Measurements from ENCODE around the gene CUTA.

The CUTA gene

DNA sequence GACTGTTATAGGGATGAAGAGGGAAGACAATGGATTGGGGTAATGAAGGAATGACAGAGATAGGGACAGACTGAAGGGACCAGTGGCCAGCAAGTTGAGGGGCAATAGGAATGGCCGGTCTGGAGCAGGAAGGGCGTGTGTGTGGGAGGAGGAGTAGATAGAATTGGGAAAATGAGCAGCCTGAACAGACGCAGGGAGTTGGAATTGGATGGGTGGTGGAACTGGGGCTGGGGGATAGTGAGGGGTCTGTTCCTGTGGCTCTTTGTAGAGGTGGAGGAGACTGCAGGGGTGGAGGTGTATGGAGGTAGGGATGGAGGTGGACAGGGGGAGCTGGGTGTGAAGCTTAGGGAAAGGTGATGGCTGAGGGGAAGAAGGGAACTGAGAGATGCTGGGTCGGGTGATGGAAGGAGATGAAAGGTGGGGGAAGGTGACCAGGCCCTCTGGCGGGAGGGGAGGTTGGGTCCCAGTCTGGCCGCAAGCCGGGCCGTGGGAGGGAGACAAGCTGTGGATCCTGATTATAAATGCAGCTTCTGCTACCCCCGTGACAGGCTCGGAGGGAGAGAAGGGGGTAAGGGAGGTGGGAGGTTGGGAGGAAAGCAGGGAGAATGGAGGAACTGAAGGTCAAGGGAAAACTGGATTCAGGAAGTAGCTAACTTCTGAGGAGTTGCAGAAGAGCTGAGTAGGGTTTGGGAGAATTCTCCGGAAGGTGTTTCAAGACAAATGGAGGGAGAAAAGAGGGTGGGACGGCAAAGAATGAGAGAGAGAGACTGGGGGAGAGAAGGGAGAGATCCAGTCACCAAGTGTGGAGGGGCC, 7.2 kb upstream of the CUTA start:
- no peak for DNase-seq (ENCODE audit: low read depth in 4 of 4, low spot score in 1 of 4)

DNA sequence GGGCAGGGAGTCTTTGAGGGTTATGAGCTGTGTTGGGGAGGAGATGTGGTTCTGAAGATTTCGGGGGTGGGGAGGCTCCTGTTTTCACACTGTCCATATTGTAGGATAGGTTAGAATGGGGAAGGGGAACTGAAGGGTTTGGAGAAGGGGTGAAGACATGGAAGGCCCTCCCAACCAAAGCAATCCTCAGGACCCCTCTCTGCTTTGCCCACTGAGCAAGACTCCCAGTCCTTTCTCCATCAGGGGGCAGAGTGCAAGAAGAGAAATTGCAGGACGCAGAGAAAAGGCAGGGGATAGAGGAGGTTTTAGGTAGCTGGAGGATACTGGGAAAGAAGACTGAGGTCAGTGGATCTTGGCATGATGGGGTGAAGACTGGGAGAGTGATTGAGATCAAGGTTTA, 5.9 kb upstream of the CUTA start:
- no peak for DNase-seq (ENCODE audit: low read depth in 4 of 4, low spot score in 1 of 4)

DNA sequence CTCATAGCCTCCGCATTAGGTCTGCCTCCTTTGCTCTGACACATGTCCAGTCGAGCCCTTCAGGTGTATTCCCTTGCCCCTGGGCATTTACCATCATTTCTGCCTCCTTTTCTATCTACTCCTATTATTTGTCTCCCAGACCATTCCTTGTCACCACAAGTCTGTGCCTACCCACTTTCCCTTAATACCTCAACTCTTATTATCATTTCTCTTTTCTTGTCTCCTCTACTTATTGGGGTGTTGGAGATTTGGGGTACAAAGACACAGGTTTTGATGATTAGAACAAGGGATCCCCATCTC, 3.4 kb upstream of the CUTA start:
- DNase-seq (ENCODE audit: low read depth in 4 of 4, low spot score in 1 of 4): no peak

- DNase-seq (ENCODE audit: low read depth in 4 of 4, low spot score in 1 of 4): no peak
Measured at GRCh38 chr6:33420491-33421343, 2.8 kb upstream of the CUTA start.

- DNase-seq (ENCODE audit: low read depth in 4 of 4, low spot score in 1 of 4): no peak
Measured at GRCh38 chr6:33419580-33420490, 1.9 kb upstream of the CUTA start, which contains the start of gene SYNGAP1. Gene SYNGAP1 (plus strand): TSS chr6:33420065. CDS start chr6:33420265, 200 bp downstream.

- DNase-seq (ENCODE audit: low read depth in 4 of 4, low spot score in 1 of 4): no peak
Measured at GRCh38 chr6:33418690-33419291, 884 bp upstream of the CUTA start.

GRCh38 chr6:33417128-33417902, 592 bp downstream of the CUTA start:
- no peak for DNase-seq (ENCODE audit: low read depth in 4 of 4, low spot score in 1 of 4)

GRCh38 chr6:33416386-33417127, 1.4 kb downstream of the CUTA start:
- DNase-seq (ENCODE audit: low read depth in 4 of 4, low spot score in 1 of 4): no peak

GRCh38 chr6:33415831-33416230, 2.1 kb downstream of the CUTA start:
- DNase-seq (ENCODE audit: low read depth in 4 of 4, low spot score in 1 of 4): no peak

GRCh38 chr6:33414592-33415271, 3.2 kb downstream of the CUTA start:
- DNase-seq (ENCODE audit: low read depth in 4 of 4, low spot score in 1 of 4): no peak

DNA sequence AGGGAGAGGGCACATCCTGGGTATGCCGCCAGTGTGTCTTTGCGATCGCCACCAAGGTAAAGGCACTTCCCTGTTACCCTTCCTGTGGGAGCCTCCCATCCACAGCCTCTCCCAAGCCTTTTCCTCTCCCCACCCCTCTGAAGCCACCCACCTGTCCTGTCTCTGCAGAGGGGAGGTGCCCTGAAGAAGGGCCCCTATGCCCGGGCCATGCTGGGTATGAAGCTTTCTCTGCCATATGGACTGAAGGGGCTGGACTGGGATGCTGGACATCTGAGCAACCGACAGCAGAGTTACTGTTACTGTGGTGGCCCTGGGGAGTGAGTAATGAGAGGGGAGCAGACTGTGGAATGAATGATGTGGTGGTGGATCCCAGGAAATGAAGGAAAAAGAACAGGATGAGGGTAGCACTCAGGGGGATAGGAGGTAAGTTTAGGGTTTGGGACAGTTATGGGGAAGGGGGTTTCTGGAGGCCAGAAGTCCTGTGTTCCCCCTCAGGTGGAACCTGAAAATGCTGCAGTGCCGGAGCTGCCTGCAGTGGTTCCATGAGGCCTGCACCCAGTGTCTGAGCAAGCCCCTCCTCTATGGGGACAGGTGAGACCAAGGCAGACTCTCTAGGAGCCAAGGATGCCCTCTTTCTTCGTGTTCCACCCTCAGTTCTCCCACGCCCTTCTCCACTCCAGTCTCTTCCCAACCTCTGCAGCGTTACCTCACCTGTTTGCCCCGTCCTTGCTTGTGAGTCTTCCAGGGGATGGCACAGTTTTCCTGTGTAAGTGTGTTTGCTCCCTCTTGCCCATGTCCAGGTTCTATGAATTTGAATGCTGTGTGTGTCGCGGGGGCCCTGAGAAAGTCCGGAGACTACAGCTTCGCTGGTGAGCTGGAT, 4.4 kb downstream of the CUTA start:
- DNase-seq (ENCODE audit: low read depth in 4 of 4, low spot score in 1 of 4): no peak

DNA sequence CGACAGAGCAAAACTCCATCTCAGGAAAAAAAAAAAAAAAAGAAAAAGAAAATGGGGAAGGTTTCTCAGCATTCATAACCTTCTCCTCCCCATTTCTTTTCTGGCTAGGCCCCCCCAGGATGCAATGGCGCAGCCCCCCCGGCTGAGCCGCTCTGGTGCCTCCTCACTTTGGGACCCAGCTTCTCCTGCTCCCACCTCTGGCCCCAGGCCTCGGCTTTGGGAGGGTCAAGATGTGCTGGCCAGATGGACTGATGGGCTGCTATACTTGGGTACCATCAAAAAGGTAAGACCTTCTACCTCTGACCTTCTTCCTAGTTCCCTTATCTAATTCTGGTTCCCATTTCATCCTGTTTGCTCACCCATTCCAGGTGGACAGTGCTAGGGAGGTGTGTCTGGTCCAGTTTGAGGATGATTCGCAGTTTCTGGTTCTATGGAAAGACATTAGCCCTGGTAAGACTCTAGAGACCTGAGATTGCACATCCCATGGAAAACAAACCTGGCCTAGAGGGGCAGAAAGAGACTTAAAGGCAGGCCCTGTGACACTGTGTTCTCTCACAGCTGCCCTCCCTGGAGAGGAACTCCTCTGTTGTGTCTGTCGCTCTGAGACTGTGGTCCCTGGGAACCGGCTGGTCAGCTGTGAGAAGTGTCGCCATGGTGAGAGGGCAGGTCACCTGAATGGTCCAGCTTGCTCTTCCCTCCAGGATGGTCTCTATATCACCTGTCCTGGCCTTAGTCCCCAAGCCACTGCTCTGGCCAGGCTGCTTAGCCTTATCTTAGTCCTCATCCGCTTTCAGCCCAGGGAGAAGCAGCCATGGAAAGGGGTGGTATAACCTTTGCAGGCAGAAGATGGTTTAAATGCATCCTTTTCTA, 5.5 kb downstream of the CUTA start:
- no peak for DNase-seq (ENCODE audit: low read depth in 4 of 4, low spot score in 1 of 4)

GRCh38 chr6:33411632-33412005, 6.3 kb downstream of the CUTA start:
- DNase-seq (ENCODE audit: low read depth in 4 of 4, low spot score in 1 of 4): no peak

DNA sequence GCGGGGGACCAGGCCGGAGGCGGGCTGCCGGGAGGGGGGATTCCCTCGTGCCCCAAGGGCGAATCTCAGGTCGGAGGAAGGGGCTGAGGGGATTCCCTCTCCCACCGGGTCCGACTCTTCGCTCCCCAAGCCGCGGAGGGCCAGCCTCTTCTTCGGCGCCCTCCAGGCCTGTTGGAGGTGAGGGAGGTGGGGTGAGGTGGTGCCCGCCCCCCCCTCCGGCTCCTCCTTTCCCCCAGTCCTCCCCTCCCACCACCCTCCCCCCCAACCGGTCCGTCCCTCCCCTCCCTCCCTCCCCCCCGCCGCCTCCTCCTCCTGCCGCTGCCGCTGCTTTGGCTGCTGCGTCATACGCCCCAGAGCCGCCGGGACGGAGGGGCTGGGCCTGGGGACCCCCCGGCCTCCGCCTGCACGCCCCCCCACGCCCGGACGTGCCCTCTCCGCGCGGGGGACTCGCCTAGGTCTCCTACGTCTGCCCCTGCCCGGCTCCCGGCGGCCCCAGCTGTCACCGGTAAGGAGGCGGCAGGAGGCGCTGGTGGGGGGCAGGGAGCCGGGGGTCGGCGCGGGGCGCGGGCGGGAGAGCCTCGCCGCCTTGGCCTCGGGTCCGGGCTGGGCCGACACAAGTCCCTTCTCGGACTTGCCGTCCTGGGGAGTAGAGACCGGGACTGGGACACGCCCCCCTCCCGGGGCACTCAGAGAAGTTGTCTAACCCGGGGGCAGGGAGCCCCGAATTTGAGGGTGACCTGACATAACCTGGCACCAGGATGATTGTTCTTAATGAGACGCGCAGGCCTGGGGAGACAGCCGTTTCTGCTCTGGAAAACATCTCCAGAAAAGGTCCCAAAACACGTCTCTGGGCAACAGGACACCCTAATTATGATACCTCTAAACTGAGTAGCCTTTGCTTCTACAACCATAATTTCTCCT, 6.9 kb downstream of the CUTA start, which contains the start of gene PHF1:
Gene PHF1 (plus strand): TSS at position 304 of the 921 bp plus-strand sequence. CDS start 1,250 bp downstream, outside the sequence.
- DNase-seq (ENCODE audit: low read depth in 4 of 4, low spot score in 1 of 4): peak in 1 of 4 experiments; percentile 69

GRCh38 chr6:33410050-33410710, 7.7 kb downstream of the CUTA start:
- DNase-seq (ENCODE audit: low read depth in 4 of 4, low spot score in 1 of 4): peak; percentile 94 to 97 (median 95)
